Measurements from ENCODE around the gene H6PD. TPM values are rescaled to one million over a fixed set of nuclear protein-coding genes. Genes with fewer than 3 reads are reported as not detected.

Gene H6PD
- total RNA-seq, 2 experiments from 2014 or later, result 15.1 to 15.3 TPM

- no peak for DNase-seq
- Mint-ChIP-seq H3K4me1 (peaks cover 2% of the 10 kb centered on the region), H3K27ac (peak overlapping the region; percentile 23), H3K9me3 (peaks cover 27% of the 10 kb centered on the region), H3K4me3 (no peak overlapping the region), H3K36me3 (ENCODE audit: low read depth) (peaks cover 24% of the 10 kb centered on the region), H3K27me3 (no peaks in the 10 kb centered on the region)
- CTCF ChIA-PET, result interaction anchor here (1.1 kb wide), 1 partner anchor 9 kb away, joined by 3 read pairs; no protein-coding TSS in a partner anchor
- POLR2A ChIA-PET, result no interaction called here
These were observed 23.3 kb downstream of the H6PD start for GRCh38 chr1:9257851-9258250.

GRCh38 chr1:9258629-9259028, 24.1 kb downstream of the H6PD start:
- Mint-ChIP-seq H3K9me3 (peaks cover 27% of the 10 kb centered on the region), H3K4me3 (no peak overlapping the region), H3K27me3 (no peaks in the 10 kb centered on the region), H3K4me1 (peaks cover 2% of the 10 kb centered on the region), H3K27ac (no peak overlapping the region), H3K36me3 (ENCODE audit: low read depth) (peaks cover 24% of the 10 kb centered on the region)
- ChIA-PET POLR2A (no interaction called here), CTCF (no interaction called here)
- no peak for DNase-seq

GRCh38 chr1:9260059-9260766, 25.6 kb downstream of the H6PD start:
- H3K27me3 Mint-ChIP-seq, result no peaks in the 10 kb centered on the region
- peaks cover 24% of the 10 kb centered on the region for H3K36me3 Mint-ChIP-seq (ENCODE audit: low read depth)
- POLR2A ChIA-PET, result no interaction called here
- no peak overlapping the region for H3K4me3 Mint-ChIP-seq
- H3K27ac Mint-ChIP-seq, result no peak overlapping the region
- H3K9me3 Mint-ChIP-seq, result peaks cover 27% of the 10 kb centered on the region
- peaks cover 1% of the 10 kb centered on the region for H3K4me1 Mint-ChIP-seq
- CTCF ChIA-PET, result interaction anchor here (0.6 kb wide), 1 partner anchor 813 kb away, joined by 3 read pairs; no protein-coding TSS in a partner anchor
- DNase-seq, result no peak

DNA sequence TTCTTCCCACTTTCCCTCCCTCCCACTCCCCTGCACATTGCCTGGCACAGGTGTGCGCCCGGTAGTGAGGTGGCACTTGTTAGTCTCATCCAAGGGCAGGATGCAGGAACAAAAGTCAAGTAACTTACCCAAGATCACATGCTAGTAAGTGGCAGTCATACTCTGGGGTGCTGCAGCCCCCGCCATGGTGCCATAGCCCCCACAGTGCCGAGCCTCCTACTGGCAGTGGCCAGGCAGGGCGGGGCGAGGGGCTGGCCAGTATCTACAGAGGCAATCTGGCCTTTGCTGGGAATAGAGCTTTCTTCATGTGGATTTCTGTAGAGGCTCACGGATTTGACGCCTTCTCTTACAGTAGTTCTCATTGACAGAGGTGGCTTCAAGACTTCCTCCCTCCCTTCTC, 26.9 kb downstream of the H6PD start:
- Mint-ChIP-seq H3K4me3 (no peak overlapping the region), H3K27me3 (no peaks in the 10 kb centered on the region), H3K27ac (no peak overlapping the region), H3K4me1 (peaks cover 5% of the 10 kb centered on the region), H3K9me3 (peaks cover 27% of the 10 kb centered on the region), H3K36me3 (ENCODE audit: low read depth) (peaks cover 24% of the 10 kb centered on the region)
- ChIA-PET POLR2A (no interaction called here), CTCF (interaction anchor here (0.5 to 1.9 kb wide), 3 partner anchors 11 to 233 kb away, joined by 5 to 8 read pairs (median 6); no protein-coding TSS in a partner anchor)
- DNase-seq, result no peak

GRCh38 chr1:9262096-9262986, 27.8 kb downstream of the H6PD start:
- H3K27me3 Mint-ChIP-seq, result no peaks in the 10 kb centered on the region
- no peak overlapping the region for H3K4me3 Mint-ChIP-seq
- H3K27ac Mint-ChIP-seq, result no peak overlapping the region
- no peak for DNase-seq
- ChIA-PET CTCF (interaction anchor here (0.5 to 1.9 kb wide), 3 partner anchors 12 to 232 kb away, joined by 5 to 8 read pairs (median 6); no protein-coding TSS in a partner anchor), POLR2A (no interaction called here)
- peaks cover 24% of the 10 kb centered on the region for H3K36me3 Mint-ChIP-seq (ENCODE audit: low read depth)
- peaks cover 12% of the 10 kb centered on the region for H3K4me1 Mint-ChIP-seq
- peaks cover 27% of the 10 kb centered on the region for H3K9me3 Mint-ChIP-seq

DNA sequence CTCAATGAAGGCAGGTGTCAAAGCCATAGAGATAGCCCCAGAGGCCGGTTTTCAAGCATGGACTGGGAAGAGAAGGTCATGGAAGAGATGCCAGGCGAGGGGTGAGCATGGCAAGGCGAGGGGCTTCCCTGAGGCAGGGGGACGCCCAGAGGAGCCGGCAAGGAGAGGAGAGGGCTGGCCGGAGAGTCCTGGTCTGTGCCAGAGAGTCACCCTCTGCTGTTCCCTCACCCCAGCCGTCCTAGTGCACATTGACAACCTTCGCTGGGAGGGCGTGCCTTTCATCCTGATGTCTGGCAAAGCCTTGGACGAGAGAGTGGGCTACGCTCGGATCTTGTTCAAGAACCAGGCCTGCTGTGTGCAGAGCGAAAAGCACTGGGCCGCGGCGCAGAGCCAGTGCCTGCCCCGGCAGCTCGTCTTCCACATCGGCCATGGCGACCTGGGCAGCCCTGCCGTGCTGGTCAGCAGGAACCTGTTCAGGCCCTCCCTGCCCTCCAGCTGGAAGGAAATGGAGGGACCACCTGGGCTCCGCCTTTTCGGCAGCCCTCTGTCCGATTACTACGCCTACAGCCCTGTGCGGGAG, 28.8 kb downstream of the H6PD start:
- Mint-ChIP-seq H3K27ac (no peak overlapping the region), H3K4me3 (no peak overlapping the region), H3K4me1 (peaks cover 16% of the 10 kb centered on the region), H3K9me3 (peaks cover 20% of the 10 kb centered on the region), H3K27me3 (no peaks in the 10 kb centered on the region), H3K36me3 (ENCODE audit: low read depth) (peaks cover 17% of the 10 kb centered on the region)
- DNase-seq, result no peak
- CTCF ChIA-PET, result interaction anchor here (1.4 kb wide), 1 partner anchor 26 kb away, joined by 3 read pairs; no protein-coding TSS in a partner anchor
- POLR2A ChIA-PET, result no interaction called here

DNA sequence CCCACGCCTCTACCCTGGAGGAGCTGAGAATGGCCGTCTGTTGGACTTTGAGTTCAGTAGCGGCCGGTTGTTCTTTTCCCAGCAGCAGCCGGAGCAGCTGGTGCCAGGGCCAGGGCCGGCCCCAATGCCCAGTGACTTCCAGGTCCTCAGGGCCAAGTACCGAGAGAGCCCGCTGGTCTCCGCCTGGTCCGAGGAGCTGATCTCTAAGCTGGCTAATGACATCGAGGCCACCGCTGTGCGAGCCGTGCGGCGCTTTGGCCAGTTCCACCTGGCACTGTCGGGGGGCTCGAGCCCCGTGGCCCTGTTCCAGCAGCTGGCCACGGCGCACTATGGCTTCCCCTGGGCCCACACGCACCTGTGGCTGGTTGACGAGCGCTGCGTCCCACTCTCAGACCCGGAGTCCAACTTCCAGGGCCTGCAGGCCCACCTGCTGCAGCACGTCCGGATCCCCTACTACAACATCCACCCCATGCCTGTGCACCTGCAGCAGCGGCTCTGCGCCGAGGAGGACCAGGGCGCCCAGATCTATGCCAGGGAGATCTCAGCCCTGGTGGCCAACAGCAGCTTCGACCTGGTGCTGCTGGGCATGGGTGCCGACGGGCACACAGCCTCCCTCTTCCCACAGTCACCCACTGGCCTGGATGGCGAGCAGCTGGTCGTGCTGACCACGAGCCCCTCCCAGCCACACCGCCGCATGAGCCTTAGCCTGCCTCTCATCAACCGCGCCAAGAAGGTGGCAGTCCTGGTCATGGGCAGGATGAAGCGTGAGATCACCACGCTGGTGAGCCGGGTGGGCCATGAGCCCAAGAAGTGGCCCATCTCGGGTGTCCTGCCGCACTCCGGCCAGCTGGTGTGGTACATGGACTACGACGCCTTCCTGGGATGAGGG, 29.7 kb downstream of the H6PD start:
- ChIA-PET CTCF (interaction anchor here (1.4 kb wide), 1 partner anchor 25 kb away, joined by 3 read pairs; no protein-coding TSS in a partner anchor), POLR2A (no interaction called here)
- no peak for DNase-seq
- Mint-ChIP-seq H3K27me3 (no peaks in the 10 kb centered on the region), H3K27ac (no peak overlapping the region), H3K9me3 (peaks cover 15% of the 10 kb centered on the region), H3K4me1 (peaks cover 16% of the 10 kb centered on the region), H3K36me3 (ENCODE audit: low read depth) (peaks cover 12% of the 10 kb centered on the region), H3K4me3 (no peak overlapping the region)

DNA sequence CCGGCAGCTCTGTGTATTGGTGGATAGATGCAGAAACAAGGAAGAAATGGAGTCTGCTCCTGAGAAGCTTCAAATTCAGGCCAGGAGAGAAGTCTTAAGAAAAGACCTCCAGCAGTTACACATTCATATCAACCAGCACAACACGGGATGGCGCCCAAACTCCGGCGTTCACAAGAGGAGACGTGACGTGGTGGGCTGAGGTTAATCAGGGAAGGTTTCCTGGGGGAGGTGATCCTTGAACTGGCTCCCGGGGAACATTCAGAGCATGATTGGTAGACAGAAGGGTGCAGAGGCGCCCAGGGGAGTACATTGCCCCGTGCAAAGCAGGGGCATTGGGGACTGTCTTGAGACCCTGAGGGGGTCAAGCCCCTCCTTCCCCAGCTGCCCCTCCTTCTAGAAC, 30.5 kb downstream of the H6PD start:
- H3K4me3 Mint-ChIP-seq, result no peak overlapping the region
- H3K4me1 Mint-ChIP-seq, result peaks cover 16% of the 10 kb centered on the region
- H3K27ac Mint-ChIP-seq, result no peak overlapping the region
- ChIA-PET POLR2A (no interaction called here), CTCF (interaction anchor here (0.9 to 1.7 kb wide), 3 partner anchors 11 to 191 kb away, joined by 3 to 5 read pairs (median 3); no protein-coding TSS in a partner anchor)
- no peak for DNase-seq
- H3K9me3 Mint-ChIP-seq, result peaks cover 7% of the 10 kb centered on the region
- H3K36me3 Mint-ChIP-seq (ENCODE audit: low read depth), result peaks cover 5% of the 10 kb centered on the region
- no peaks in the 10 kb centered on the region for H3K27me3 Mint-ChIP-seq

DNA sequence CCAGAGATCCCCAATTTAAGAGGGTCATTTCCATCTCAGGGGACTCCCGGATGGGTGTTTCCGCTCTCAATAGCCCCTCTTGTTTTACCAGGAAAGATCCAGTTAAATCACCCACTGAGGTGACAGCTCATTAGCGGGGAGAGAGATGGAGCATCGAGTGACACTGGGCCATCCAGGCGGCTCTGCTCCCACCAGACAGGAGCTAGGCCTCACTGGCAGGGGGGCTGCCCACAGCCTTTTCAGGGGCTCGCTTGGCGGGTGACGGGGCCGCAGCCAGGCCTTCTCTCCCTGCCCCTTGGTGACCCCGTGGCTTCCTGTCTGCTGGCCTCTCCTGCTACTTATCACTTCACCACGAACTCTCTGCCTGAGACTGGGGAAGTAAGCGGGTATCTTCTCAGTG, 31.4 kb downstream of the H6PD start:
- no peaks in the 10 kb centered on the region for H3K27me3 Mint-ChIP-seq
- H3K9me3 Mint-ChIP-seq, result no peaks in the 10 kb centered on the region
- DNase-seq, result no peak
- CTCF ChIA-PET, result interaction anchor here (0.6 to 1.7 kb wide), 5 partner anchors 10 to 190 kb away, joined by 3 to 5 read pairs (median 4); partner anchors contain the start of gene H6PD
- H3K4me3 Mint-ChIP-seq, result no peak overlapping the region
- POLR2A ChIA-PET, result no interaction called here
- no peak overlapping the region for H3K27ac Mint-ChIP-seq
- peaks cover 16% of the 10 kb centered on the region for H3K4me1 Mint-ChIP-seq
- H3K36me3 Mint-ChIP-seq (ENCODE audit: low read depth), result peaks cover under 1% of the 10 kb centered on the region

GRCh38 chr1:9267352-9267686, 32.7 kb downstream of the H6PD start:
- POLR2A ChIA-PET, result no interaction called here
- H3K27me3 Mint-ChIP-seq, result no peaks in the 10 kb centered on the region
- CTCF ChIA-PET, result interaction anchor here (0.7 to 2.7 kb wide), 32 partner anchors 8 to 306 kb away, joined by 3 to 15 read pairs (median 4); partner anchors contain the start of gene H6PD
- DNase-seq, result no peak
- H3K36me3 Mint-ChIP-seq (ENCODE audit: low read depth), result no peaks in the 10 kb centered on the region
- peaks cover 15% of the 10 kb centered on the region for H3K4me1 Mint-ChIP-seq
- no peak overlapping the region for H3K4me3 Mint-ChIP-seq
- no peak overlapping the region for H3K27ac Mint-ChIP-seq
- no peaks in the 10 kb centered on the region for H3K9me3 Mint-ChIP-seq

DNA sequence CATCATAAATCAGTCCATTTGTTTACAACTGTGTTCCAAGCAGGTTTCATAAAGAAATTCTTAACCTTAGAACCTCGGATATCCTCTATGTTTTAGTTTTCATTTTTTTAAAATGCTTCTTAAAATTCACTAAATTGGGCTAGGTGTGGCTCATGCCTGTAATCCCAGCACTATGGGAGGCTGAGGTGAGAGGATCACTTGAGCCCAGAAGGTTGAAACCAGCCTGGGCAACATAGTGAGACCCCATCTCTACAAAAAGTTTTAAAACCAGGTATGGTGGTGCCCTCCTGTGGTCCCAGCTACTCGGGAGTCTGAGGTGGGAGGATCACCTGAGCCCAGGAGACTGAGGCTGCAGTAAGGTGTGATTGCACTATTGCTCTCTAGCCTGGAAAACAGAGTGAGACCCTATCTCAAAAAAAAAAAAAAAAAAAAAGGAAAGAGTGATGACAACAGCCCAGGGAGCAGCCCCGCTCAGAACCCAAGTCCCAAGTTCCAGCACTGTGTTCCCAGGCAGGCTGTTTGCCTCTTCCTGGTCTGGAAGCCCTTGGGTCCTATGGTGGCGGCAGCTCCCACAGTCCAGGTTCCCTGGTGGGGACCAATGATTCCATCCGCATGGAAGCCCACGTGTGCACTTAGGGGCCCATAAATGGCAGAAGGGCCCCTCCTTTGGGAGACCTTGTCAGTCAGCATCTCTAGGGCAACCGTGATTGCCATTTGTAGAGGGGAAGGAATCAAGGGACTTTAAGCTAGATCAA, 33.4 kb downstream of the H6PD start:
- POLR2A ChIA-PET, result no interaction called here
- Mint-ChIP-seq H3K27ac (no peak overlapping the region), H3K4me3 (no peak overlapping the region), H3K4me1 (peaks cover 15% of the 10 kb centered on the region), H3K9me3 (no peaks in the 10 kb centered on the region), H3K27me3 (no peaks in the 10 kb centered on the region), H3K36me3 (ENCODE audit: low read depth) (no peaks in the 10 kb centered on the region)
- CTCF ChIA-PET, result interaction anchor here (0.6 to 2.7 kb wide), 14 partner anchors 15 to 305 kb away, joined by 3 to 15 read pairs (median 5); no protein-coding TSS in a partner anchor
- no peak for DNase-seq
